HL-60 (cell line): ENCODE data around the gene S1PR3.

Source experiments
- POLR2AphosphoS5 ChIP-seq: IDR thresholded peaks from 2 replicates; pipeline ENCODE4 v1.6.1; 2012; ENCODE audit warnings: low read depth
- SPI1 ChIP-seq: IDR thresholded peaks from 2 replicates; pipeline ENCODE4 v1.6.1; 2012; ENCODE audit warnings: low read depth, mild to moderate bottlenecking, borderline replicate concordance
- TF ChIP-seq, protein P1 (sequence below): IDR thresholded peaks from one replicate; pipeline ENCODE4 v1.5.1; 2011; ENCODE audit warnings: low read length, control low read depth, inconsistent platforms; ENCODE audit not compliant: insufficient read depth

DNA sequence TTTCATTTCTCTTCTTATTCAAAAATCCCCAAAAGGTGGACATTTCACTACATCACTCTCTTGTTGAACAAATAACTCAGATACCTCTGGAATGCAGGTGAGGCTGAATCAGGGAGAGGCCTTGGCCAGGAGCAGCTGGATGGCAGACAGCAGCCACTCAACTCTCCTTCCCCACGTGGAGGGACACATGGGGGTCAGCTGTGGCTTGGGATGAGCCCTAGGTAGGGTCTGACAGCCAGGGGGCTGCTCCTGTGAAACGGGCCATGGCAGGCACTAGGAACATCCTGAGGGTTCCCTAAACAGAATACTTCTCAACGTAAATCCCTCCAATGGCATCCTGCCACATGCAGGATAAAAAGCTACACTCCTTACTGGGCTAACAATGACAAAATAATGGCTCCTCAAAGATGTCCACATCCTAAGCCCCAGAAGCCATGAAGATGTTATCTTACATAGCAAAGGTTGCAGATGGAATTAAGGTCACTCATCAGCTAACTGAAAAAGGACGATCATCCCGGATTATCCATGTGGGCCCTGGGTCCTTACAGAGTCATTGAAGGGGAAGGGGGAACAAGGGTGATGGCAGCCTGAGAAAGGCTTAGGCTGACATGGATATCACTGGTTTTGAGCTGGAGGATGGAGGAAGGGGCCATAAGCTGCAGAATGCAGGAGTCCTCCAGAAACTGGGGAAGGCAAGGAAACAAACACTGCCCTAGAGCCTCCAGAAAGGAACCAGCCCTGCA lies 31.4 kb upstream of the S1PR3 start:
- TF ChIP-seq SPI1 (no peak), POLR2AphosphoS5 (no peak)
- TF ChIP-seq, protein P1, sequence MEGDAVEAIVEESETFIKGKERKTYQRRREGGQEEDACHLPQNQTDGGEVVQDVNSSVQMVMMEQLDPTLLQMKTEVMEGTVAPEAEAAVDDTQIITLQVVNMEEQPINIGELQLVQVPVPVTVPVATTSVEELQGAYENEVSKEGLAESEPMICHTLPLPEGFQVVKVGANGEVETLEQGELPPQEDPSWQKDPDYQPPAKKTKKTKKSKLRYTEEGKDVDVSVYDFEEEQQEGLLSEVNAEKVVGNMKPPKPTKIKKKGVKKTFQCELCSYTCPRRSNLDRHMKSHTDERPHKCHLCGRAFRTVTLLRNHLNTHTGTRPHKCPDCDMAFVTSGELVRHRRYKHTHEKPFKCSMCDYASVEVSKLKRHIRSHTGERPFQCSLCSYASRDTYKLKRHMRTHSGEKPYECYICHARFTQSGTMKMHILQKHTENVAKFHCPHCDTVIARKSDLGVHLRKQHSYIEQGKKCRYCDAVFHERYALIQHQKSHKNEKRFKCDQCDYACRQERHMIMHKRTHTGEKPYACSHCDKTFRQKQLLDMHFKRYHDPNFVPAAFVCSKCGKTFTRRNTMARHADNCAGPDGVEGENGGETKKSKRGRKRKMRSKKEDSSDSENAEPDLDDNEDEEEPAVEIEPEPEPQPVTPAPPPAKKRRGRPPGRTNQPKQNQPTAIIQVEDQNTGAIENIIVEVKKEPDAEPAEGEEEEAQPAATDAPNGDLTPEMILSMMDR: no peak
